Cardiac muscle cell (in vitro differentiated cells and primary cell): ENCODE data around the gene DLGAP1. TPM values are rescaled to one million over a fixed set of nuclear protein-coding genes. Genes with fewer than 3 reads are reported as not detected.

ENCODE experiments used
- DNase-seq, 2 donors: peaks; one replicate each; pipeline versions ENCODE4 v3.0.0 to v3.0.0-alpha.2; 2010 to 2017; ENCODE audit warnings: low read depth in 1 of 2, low spot score in 1 of 2
- H3K27ac ChIP-seq: fragments of 200-600 bp; sonication (generic); 2 replicates; pipeline ENCODE4 v1.5.1; 2016
- H3K27me3 ChIP-seq: fragments of 200-600 bp; sonication (generic); 2 replicates; pipeline ENCODE4 v1.6.0; 2016; ENCODE audit warnings: control low read depth
- H3K36me3 ChIP-seq: fragments of 200-600 bp; sonication (generic); 2 replicates; pipeline ENCODE4 v1.5.1; 2016; ENCODE audit warnings: control low read depth
- H3K4me1 ChIP-seq: fragments of 200-600 bp; sonication (generic); 2 replicates; pipeline ENCODE4 v1.8.1; 2017; ENCODE audit warnings: low read depth, mild to moderate bottlenecking, mixed run types
- H3K4me3 ChIP-seq: fragments of 200-600 bp; sonication (generic); 2 replicates; pipeline ENCODE4 v1.5.1; 2016; ENCODE audit warnings: mild to moderate bottlenecking
- H3K9me3 ChIP-seq: fragments of 200-600 bp; sonication (generic); 2 replicates; pipeline ENCODE4 v1.5.1; 2017; ENCODE audit warnings: low read depth, mild to moderate bottlenecking, control low read depth
- polyA plus RNA-seq: library from polyadenylated mRNA; unstranded; fragments of >200 nt; fragmentation: Nextera tagmentation; extraction: Ambion mirVana; gene quantifications from 2 replicates; pipeline ENCODE4 v1.2.1, GENCODE V29; 2016
- total RNA-seq: library from RNA; depleted of rRNA; stranded (reverse); fragments of >200 nt; gene quantifications from 2 replicates; pipeline ENCODE4 v1.2.3, GENCODE V29; 2016
- TF ChIP-seq, protein P1 (sequence below): IDR thresholded peaks from 2 replicates; pipeline ENCODE4 v1.5.1; 2012; ENCODE audit warnings: low read depth, mild to moderate bottlenecking, low read length

Gene DLGAP1
- total and polyA plus RNA-seq, 2 experiments from 2014 or later: 2.5 to 7.9 TPM

DNA sequence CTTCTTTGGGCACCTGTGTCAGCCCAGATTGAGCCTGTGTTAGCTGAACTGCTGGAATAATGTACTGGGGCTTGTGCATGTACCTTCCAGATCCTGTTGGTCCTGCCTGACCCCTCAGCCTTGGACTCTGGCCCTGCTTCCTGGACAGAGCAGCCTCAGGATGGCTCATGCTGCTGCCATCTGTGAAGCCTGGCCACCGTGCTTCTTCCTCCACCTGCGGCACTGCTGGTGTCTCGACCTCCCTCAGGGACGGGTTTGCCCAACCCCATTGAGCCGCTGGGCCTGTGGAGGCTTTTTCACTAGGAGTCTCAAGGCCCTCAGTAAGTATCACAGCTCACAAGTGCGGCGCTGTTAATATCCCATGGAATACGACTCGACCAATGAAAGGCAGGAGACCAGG, 662.4 kb downstream of the DLGAP1 start:
- TF ChIP-seq, protein P1, sequence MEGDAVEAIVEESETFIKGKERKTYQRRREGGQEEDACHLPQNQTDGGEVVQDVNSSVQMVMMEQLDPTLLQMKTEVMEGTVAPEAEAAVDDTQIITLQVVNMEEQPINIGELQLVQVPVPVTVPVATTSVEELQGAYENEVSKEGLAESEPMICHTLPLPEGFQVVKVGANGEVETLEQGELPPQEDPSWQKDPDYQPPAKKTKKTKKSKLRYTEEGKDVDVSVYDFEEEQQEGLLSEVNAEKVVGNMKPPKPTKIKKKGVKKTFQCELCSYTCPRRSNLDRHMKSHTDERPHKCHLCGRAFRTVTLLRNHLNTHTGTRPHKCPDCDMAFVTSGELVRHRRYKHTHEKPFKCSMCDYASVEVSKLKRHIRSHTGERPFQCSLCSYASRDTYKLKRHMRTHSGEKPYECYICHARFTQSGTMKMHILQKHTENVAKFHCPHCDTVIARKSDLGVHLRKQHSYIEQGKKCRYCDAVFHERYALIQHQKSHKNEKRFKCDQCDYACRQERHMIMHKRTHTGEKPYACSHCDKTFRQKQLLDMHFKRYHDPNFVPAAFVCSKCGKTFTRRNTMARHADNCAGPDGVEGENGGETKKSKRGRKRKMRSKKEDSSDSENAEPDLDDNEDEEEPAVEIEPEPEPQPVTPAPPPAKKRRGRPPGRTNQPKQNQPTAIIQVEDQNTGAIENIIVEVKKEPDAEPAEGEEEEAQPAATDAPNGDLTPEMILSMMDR: no peak

GRCh38 chr18:3791238-3791637, 663.9 kb downstream of the DLGAP1 start:
- no peak for DNase-seq
- no peak overlapping the region for H3K4me3 ChIP-seq
- no peaks in the 10 kb centered on the region for H3K36me3 ChIP-seq
- no peaks in the 10 kb centered on the region for H3K9me3 ChIP-seq
- TF ChIP-seq, protein P1: no peak
- no peaks in the 10 kb centered on the region for H3K4me1 ChIP-seq
- H3K27ac ChIP-seq: no peak overlapping the region
- H3K27me3 ChIP-seq: no peaks in the 10 kb centered on the region

More for the DNA sequence above, 662.4 kb downstream of the DLGAP1 start:
- Histone ChIP-seq H3K36me3 (no peaks in the 10 kb centered on the region), H3K4me3 (no peak overlapping the region), H3K9me3 (no peaks in the 10 kb centered on the region), H3K4me1 (no peaks in the 10 kb centered on the region), H3K27ac (no peak overlapping the region), H3K27me3 (no peaks in the 10 kb centered on the region)
- no peak for DNase-seq

DNA sequence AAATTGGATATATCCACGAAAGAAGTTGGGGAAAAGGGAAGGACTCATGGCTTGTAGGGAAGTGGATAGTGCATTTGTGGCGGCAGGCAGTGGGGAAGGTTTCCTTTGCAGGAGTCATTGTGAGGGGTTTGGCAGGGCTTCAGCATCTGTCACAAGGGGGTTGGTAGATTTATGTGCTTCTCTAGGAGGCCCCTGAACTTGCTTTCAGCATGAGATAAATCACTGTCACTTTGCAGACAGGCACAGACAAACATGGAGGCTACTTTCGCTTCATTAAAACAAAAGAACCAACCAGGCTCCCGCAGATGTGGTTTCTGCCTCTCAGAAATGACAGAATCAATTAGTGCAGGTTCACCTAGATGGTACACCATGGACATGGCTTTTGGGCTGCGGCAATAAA, 664.4 kb downstream of the DLGAP1 start:
- H3K4me3 ChIP-seq: no peak overlapping the region
- H3K36me3 ChIP-seq: no peaks in the 10 kb centered on the region
- no peak overlapping the region for H3K27ac ChIP-seq
- H3K4me1 ChIP-seq: no peaks in the 10 kb centered on the region
- DNase-seq: peak; percentile 12 to 42
- no peaks in the 10 kb centered on the region for H3K9me3 ChIP-seq
- no peaks in the 10 kb centered on the region for H3K27me3 ChIP-seq
- TF ChIP-seq, protein P1: no peak

DNA sequence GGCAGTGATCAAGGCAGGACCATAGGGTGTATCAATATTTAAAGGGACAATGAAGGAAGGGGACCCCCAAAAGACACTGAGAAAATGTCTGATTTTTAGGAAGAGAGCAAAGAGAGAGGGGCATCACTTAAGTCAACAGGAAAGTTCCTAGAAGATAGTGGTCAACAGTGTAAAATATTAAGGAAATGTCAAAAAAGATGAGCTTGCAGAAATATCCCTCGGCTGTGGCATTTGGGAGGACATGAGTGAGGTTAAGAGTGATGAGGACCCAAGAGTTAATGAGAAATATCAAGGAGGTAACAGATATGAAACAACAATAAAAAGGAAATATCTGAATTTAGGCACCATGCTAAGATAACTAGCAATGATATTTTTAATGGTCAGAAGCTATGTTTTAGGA, 665.6 kb downstream of the DLGAP1 start:
- H3K27ac ChIP-seq: no peak overlapping the region
- TF ChIP-seq, protein P1: no peak
- no peak for DNase-seq
- H3K36me3 ChIP-seq: no peaks in the 10 kb centered on the region
- H3K4me1 ChIP-seq: no peaks in the 10 kb centered on the region
- no peak overlapping the region for H3K4me3 ChIP-seq
- no peaks in the 10 kb centered on the region for H3K9me3 ChIP-seq
- H3K27me3 ChIP-seq: no peaks in the 10 kb centered on the region

- H3K36me3 ChIP-seq: no peaks in the 10 kb centered on the region
- no peaks in the 10 kb centered on the region for H3K27me3 ChIP-seq
- H3K27ac ChIP-seq: no peak overlapping the region
- H3K4me1 ChIP-seq: no peaks in the 10 kb centered on the region
- no peak overlapping the region for H3K4me3 ChIP-seq
- TF ChIP-seq, protein P1: no peak
- H3K9me3 ChIP-seq: no peaks in the 10 kb centered on the region
- DNase-seq: no peak
These were observed 670.2 kb downstream of the DLGAP1 start for GRCh38 chr18:3784949-3785348.

DNA sequence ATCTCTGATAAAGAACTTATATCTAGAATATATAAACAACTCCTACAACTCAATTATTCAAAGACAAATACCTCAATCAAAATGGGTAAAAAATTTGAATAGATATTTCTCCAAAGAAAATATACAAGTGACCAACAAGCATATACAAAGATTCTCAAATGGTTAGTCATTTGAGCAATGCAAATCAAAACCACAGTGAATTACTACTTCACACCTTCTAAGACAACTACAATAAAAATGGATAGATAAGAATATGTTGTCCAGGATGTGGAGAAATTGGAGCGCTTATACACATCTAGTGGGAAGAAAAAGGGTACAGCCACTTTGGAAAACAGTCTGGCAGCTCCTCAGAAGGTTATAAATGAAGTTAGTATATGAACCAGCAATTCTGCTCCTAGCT, 672.2 kb downstream of the DLGAP1 start:
- no peaks in the 10 kb centered on the region for H3K36me3 ChIP-seq
- no peaks in the 10 kb centered on the region for H3K9me3 ChIP-seq
- no peak for DNase-seq
- H3K27me3 ChIP-seq: no peaks in the 10 kb centered on the region
- no peaks in the 10 kb centered on the region for H3K4me1 ChIP-seq
- TF ChIP-seq, protein P1: no peak
- no peak overlapping the region for H3K27ac ChIP-seq
- H3K4me3 ChIP-seq: no peak overlapping the region
